IPS DF 19.7 (cell line): ENCODE data around the gene SPOCK3.
"Not testable (repeated sequence)": the region's sequence is repeated elsewhere in the genome, so short reads cannot be mapped to it uniquely, and the experiment has no call there.

ENCODE experiments used
- DNase-seq: peaks from one replicate; pipeline ENCODE4 v3.0.0-alpha.2; 2013; ENCODE audit warnings: low read depth, low spot score

SPOCK3 gene

GRCh38 chr4:166823848-166824247 lies 410.4 kb downstream of the SPOCK3 start:
- DNase-seq = no peak

- DNase-seq = no peak
These were observed 411.2 kb downstream of the SPOCK3 start for GRCh38 chr4:166823126-166823525.

GRCh38 chr4:166822386-166822785 lies 411.9 kb downstream of the SPOCK3 start:
- DNase-seq = no peak

DNA sequence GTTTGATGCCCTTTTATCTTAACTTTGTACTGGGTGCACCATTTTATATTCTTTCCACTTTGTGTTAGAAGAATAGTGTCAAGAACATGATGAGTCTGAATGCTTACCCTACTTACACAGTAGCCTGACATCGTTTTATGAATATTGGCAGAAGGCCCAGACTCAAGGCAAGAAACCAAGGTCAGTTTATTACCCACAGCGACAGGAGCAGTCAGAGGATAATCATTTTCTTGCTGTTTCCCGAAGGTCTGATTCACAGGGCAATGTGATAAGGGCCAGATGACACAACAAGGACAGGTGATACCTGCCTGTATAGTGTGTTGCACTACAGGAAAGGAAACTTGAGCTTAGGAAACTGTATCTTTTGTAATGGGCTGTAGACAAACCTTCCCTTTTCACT lies 417.4 kb downstream of the SPOCK3 start:
- no peak for DNase-seq

GRCh38 chr4:166808380-166808779 lies 425.9 kb downstream of the SPOCK3 start:
- no peak for DNase-seq

DNA sequence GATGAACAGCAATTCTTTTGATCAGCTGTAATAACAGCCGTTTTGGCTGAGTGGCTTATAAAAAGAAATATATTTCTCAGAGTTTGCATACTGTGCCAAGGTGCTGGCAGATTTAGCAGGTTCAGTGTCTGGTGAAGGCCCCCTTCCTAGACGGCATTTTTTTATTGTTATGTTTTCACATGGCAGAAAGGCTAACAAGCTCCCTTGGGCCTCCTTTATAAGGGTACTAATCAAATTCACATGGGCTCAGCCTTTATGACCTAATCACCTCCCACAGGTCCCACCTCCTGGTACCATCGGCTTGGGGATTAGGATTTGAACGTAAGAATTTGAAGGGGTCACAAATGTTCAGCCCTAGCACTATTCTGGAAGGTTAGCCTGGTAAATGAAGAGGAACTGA lies 431.9 kb downstream of the SPOCK3 start:
- DNase-seq = no peak

DNA sequence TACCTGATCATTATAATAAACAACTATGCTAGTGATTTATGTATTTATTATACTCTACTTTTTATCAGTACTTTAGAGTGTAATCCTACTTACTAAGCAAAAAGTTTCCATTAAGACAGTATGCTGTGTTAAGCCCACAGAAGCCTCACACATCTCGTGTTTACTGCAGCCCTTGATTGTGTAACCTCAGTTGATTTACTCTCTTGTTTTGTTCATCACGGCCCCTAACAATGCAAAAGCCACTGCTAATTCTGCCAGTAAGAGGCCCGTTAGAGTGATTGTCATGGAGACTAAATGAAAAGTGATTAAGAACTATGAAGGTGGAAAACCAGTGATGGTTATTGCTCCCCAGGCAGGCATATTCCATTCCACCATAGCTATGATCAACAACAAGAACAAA lies 436.2 kb downstream of the SPOCK3 start:
- DNase-seq = no peak

- DNase-seq = no peak
These were observed 456.5 kb downstream of the SPOCK3 start for GRCh38 chr4:166777760-166778159.

DNA sequence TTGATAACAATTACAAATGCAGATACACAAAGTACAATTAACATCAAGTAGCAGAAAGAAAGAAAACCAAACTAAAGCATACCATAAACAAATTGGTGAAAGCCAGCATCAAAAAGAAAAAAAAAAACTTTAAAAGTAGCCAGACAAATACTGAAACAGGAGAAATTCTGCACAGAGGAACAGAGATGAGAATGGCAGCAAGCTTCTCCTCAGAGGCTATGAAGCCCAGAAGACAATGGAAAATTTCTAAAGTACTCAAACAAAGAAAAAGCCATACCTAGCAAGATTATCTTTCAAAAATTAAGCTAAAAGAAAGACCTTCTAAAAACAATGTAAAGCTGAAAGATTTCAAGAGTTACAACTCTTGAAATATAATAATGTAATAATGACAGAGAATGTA lies 471.3 kb downstream of the SPOCK3 start:
- DNase-seq = no peak

DNA sequence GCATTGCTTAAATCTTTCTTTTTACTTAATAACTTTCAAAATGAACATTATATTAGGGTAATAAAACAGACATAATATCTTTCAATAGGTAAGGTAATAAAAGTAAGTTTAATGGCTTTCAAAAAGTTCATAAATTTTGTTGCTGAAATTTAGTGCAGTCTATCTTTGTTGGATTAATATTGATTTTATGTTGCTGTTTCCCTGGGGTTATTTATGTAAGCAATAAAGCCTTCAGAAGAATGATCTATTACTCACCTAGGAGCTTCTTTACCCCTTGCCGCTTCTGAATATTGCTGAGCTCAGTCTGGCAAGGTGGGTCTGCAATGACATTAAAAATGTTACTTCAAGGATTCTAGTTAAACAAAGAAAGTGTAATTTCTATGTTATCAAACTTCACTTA lies 492.6 kb downstream of the SPOCK3 start:
- DNase-seq = no peak

DNA sequence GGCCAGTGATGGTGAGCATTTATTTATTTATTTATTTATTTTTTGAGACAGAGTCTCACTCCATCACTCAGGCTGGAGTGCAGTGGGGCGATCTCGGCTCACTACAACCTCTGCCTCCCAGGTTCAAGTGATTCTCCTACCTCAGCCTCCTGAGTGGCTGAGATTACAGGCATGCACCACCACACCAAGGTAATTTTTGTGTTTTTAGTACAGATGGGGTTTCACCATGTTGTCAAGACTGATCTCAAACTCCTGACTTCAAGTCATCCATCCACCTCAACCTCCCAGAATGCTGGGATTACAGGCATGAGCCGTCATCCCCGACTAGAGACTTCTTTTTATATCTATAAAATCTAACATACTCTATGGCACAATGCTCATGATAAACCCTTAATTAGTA lies 495.1 kb downstream of the SPOCK3 start:
- not testable (repeated sequence) for DNase-seq

GRCh38 chr4:166737430-166737829 lies 496.9 kb downstream of the SPOCK3 start:
- no peak for DNase-seq

DNA sequence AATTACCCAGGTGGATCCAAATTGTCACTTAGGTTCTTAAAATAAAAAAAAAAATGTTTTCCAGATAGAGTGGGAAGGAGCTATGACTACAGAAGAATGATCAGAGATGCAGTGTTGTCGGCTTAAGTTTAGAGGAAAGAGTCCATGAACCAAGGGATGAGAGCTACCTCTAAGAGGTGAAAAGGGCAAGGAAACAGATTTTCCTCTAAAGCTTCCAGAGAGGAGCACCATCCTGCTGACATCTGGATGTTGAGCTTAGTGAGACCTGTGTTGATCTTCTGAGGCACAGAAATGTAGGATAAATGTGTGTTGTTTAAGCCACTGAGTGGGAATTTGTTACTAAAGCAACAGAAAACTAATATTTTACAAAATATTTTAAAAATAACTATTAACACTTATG lies 498.7 kb downstream of the SPOCK3 start:
- DNase-seq = no peak

GRCh38 chr4:166734797-166735196 lies 499.5 kb downstream of the SPOCK3 start:
- no peak for DNase-seq

DNA sequence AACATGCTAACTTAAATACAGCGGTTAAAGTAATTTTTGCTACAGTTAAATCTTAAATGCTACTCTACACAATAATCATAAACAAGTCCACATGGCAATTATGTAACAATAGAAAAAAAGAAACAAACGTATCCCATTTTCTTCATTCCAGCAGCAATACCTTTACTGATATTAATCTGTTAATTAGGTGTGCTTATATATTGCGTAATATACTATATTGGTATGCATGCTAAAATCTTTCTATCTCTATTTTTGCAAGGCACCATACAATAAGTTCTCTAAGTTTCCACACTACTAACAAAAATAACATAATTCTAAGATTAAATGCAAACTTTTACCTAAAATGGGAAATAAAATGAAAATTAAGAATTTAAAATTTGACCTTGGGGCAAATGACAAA lies 500.6 kb downstream of the SPOCK3 start:
- DNase-seq = no peak

GRCh38 chr4:166726832-166727231 lies 507.5 kb downstream of the SPOCK3 start:
- no peak for DNase-seq

DNA sequence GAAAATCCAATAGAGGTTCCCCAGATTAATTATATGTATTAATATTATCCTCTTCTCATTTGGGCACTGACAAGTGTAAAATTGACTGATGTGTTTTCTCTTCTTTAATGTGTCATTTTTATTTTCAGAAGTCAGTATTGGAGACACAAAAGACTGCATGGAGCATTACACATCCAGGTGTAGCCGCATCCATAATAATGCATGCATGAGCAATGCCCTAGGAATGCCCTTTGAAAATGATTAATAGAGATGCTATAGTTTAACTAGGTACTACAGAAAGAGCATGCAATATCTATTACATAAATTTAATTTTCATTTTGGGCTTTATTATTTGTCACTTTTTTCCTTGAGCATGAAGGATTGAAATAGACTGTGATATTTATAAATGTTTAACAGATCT lies 509.9 kb downstream of the SPOCK3 start:
- DNase-seq = no peak

DNA sequence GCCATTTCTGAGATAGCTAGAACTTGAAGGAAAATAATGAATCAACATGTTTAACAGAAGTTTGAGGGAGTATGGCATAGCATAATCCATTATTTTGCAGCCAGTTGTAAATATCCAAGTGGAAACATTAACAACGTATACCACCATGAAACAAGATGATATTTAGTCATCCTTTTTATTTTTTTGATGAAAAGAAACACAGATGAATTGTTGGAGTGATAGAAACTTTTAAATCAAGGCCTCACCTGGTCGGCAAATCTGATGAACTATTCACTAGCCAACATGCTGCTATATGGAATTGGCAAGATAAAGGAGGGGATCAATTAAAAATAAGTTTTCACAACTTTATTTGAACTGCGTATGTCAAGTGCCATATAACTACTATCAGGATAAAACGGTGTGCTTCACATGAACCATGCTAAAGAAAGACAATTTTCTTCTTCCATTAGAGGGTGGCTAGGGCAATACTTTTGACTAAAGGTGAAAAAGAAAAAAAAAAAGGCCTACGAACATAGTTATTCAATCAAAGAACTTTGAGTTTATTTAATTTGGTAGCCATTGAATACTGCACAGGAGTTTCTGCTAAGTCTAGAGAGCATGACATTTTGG lies 510.7 kb downstream of the SPOCK3 start:
- DNase-seq = no peak

- DNase-seq = peak; percentile 54
These were observed 518.3 kb downstream of the SPOCK3 start for GRCh38 chr4:166715748-166716713.

- DNase-seq = no peak
These were observed 533.7 kb downstream of the SPOCK3 start for GRCh38 chr4:166700592-166700991.

DNA sequence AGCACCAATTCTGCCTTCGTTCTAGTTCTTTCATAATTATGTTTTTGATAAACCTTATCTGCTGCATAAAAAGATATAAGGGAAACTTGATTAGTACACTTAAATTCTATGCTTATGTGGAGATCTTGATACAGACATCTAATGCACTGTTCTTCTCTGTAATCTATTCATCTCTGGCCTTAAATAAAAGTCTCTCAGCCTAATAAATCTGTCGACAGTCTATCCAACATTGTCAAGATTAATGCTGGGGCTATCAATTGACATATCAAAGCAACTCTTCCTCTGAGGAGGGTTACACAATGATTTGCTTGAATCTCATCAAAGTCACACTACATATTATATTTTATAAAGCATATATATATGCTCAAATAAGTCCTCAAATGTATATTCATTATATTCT lies 545.5 kb downstream of the SPOCK3 start:
- DNase-seq = no peak

DNA sequence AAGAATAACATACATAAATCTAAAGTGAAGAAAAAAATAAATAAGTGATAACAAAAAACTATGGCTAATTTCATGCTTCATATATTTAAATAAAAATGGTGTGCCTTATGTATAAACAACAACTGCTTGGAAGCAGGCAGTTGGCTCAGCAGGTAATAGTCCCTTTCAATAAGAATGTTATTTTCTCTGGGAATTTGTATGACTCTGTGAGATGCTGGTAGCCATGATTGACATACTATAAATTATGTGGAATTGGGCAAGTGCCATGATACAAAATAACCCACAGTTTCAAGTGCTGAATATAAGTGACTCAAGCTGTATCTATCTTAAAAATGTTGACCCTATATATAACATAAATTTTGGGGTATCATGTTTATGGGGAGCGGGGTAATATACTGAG lies 546.5 kb downstream of the SPOCK3 start:
- DNase-seq = no peak
